SK-N-MC (cell line): ENCODE results near the gene ABCD2.

Source experiments
- EZH2 ChIP-seq: fragments of 200-600 bp; sonication (generic); IDR thresholded peaks from one replicate; pipeline ENCODE4 v1.6.1; 2017; ENCODE audit warnings: antibody characterized with exemption
- FOXP2 ChIP-seq: optimal IDR thresholded peaks from 2 replicates; pipeline ENCODE3; 2011; ENCODE audit warnings: mild to moderate bottlenecking, moderate library complexity; ENCODE audit not compliant: insufficient read depth; ENCODE audit errors: extremely low read length, control extremely low read depth
- POLR2AphosphoS5 ChIP-seq: IDR thresholded peaks from 2 replicates; pipeline ENCODE4 v1.6.1; 2012; ENCODE audit warnings: mild to moderate bottlenecking, low read depth, low read length, borderline replicate concordance

DNA sequence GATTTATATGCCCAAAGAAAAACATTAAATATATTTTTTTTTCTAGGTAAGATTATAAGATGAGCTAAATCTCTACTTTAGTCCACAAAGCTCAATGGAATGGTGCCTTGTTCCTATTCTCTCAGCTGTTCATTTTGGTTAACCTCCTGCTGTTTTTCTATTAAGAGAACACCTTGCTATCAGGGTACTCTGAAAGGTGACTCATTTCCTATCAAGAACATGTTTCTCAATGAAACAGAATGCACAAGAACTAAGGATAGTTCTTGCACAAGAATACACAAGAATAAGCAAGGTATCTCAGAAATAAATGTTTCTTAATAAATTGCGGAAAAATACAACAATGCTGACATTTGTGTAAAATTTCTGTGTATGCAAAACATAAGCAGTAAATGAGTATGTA is 14.1 kb downstream of the ABCD2 start:
- TF ChIP-seq FOXP2 (no peak), POLR2AphosphoS5 (no peak), EZH2 (no peak)
